Right renal pelvis (tissue), 4 donors: Measurements from ENCODE around the gene ZNF556. TPM values are rescaled to one million over a fixed set of nuclear protein-coding genes. Genes with fewer than 3 reads are reported as not detected.
"Not testable (repeated sequence)": the region's sequence is repeated elsewhere in the genome, so short reads cannot be mapped to it uniquely, and the experiment has no call there.

Source experiments
- DNase-seq, 4 donors: peaks; one replicate each; pipeline ENCODE4 v3.0.0-alpha.2; 2013; ENCODE audit warnings: low read depth in 4 of 4, low spot score in 3 of 4, missing footprints in 1 of 4
- polyA plus RNA-seq, 4 donors: library from polyadenylated mRNA; unstranded; fragments of 120-200 nt; gene quantifications; one replicate each; pipeline ENCODE4 v1.2.1, GENCODE V29; 2013; ENCODE audit not compliant: insufficient read length in 4 of 4

Gene ZNF556
- polyA plus RNA-seq, 4 donors, result 0.82 to 1.4 (median 0.94) TPM

DNA sequence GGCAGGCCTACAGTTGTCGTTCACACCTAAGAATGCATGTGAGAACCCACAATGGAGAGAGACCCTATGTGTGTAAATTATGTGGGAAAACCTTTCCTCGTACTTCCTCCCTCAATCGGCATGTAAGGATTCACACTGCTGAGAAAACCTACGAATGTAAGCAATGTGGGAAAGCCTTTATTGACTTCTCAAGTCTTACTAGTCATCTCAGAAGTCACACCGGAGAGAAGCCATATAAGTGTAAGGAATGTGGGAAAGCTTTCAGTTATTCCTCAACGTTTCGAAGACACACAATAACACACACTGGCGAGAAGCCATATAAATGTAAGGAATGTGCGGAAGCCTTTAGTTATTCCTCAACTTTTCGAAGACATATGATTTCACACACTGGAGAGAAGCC, 14.5 kb upstream of the ZNF556 start:
- DNase-seq, result no peak

DNA sequence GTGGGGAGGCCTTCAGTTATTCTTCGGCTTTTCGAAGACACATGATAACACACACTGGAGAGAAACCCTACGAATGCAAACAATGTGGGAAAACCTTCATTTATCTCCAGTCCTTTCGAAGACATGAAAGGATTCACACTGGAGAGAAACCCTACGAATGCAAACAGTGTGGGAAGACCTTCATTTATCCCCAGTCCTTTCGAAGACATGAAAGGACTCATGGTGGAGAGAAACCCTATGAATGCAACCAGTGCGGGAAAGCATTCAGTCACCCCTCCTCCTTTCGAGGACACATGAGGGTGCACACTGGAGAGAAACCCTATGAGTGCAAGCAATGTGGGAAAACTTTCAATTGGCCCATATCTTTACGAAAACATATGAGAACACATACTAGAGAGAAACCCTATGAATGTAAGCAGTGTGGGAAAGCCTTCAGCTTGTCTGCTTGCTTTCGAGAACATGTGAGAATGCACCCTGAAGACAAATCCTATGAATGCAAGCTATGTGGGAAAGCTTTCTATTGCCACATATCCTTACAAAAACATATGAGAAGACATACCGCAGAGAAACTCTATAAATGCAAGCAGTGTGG, 14.0 kb upstream of the ZNF556 start:
- DNase-seq, result no peak

- no peak for DNase-seq
Observed at GRCh38 chr19:2854849-2855248, 12.3 kb upstream of the ZNF556 start.

GRCh38 chr19:2856457-2857050, 10.6 kb upstream of the ZNF556 start:
- DNase-seq, result no peak

- no peak for DNase-seq
Observed at GRCh38 chr19:2858864-2859263, 8.3 kb upstream of the ZNF556 start.

DNA sequence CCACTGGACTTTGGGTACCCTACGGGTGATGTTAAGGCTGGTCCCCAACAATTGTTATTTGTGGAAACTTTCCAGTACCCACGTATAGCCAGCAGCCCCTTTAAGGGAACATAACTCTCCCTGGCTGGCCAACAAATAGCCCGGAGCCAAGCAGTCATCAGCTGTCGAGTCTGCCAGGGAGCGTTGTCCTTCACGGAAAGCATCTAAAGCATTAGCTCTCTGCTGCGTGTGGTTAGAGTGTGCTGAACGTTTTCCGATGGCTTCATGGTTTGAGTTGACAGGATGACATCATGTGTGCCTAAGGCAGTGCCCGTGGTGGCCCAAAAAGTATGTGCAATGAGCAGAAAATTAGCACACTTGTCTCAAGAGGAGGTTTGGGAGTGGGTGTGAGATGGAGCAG, 3.3 kb upstream of the ZNF556 start:
- no peak for DNase-seq

GRCh38 chr19:2865334-2866100, 1.6 kb upstream of the ZNF556 start:
- DNase-seq, result no peak

- no peak for DNase-seq
Observed at GRCh38 chr19:2866495-2867024, 575 bp upstream of the ZNF556 start.

GRCh38 chr19:2869618-2870017, 2.5 kb downstream of the ZNF556 start:
- DNase-seq, result no peak

DNA sequence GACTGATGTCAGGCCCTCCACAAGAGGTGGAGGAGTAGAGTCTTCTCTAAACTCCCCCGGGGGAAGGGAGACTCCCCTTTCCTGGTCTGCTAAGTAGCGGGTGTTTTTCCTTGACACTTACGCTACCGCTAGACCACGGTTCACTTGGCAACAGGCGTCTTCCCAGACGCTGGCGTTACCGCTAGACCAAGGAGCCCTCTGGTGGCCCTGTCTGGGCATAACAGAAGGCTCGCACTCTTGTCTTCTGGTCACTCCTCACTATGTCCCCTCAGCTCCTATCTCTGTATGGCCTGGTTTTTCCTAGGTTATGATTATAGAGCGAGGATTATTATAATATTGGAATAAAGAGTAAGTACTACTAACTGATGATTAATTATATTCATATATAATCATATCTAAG, 5.0 kb downstream of the ZNF556 start:
- not testable (repeated sequence) for DNase-seq

GRCh38 chr19:2877398-2878331, 10.5 kb downstream of the ZNF556 start:
- no peak for DNase-seq

DNA sequence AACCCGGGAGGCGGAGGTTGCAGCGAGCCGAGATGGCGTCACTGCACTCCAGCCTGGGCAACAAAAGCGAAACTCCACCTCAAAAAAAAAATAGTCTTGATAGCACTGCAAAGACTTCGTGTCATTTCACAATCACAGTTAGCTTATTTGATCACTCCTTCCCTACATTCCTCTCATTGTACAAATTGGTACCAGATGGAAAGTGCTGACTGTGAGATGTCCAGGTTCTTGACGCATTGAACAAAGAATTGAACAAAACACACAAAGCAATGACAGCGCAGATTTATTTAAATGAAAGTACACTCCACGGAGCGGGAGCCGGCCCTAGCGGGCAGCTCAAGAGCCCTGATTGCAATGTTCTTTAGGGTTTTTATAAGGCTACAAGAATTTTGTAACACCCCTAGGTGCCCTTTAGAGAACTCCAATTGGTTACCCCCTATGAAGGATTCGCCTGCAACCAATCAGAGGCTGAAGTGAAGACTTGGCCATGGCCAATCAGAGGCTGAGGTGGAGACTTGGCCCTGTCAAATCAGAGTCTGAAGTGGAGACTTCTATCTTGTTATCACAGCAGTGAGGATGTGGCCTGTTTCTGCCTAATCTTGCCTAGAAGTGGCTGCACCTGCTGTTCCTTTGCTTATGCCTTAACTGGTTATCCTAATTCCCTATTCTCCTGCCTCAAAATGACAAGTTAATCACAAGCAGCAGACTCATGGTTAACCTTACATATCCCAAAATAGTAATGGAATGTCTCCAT, 16.7 kb downstream of the ZNF556 start:
- no peak for DNase-seq

DNA sequence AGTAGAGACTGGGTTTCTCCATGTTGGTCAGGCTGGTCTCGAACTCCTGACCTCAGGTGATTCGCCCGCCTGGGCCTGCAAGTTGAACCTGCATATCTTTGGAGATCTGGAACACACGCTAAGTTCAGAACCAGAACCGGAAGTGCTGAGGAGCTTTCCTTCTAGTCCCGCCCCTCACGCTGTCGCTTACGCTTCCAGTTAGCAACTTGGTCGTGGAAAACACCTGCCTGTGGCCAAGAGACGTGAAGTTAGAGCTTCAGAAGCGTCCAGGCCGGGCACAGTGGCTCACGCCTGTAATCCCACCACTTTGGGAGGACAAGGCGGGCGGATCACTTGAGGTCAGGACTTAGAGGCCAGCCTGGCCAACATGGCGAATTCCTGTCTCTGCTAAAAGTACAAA, 18.6 kb downstream of the ZNF556 start:
- no peak for DNase-seq

GRCh38 chr19:2887391-2887914, 20.3 kb downstream of the ZNF556 start:
- DNase-seq, result peak; percentile 48 to 67 (median 56)

GRCh38 chr19:2888731-2889224, 21.6 kb downstream of the ZNF556 start:
- DNase-seq, result no peak

GRCh38 chr19:2890531-2890930, 23.4 kb downstream of the ZNF556 start:
- not testable (repeated sequence) for DNase-seq

DNA sequence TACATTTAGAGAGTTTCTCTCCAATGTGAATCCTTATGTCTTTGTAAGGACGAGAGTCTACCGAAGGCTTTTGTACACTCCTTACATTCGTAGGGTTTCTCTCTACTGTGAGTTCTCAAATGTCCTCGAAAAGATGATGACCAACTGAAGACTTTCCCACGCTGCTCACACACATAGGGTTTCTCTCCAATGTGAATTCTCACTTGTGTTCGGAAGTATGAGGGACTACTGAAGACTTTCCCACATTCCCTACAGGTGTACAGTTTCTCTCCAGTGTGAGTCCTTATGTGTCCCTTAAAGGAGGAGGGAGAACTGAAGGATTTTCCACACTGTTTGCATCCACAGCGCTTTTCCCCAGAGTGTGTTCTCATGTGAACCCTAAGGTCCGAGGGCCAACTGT, 29.6 kb downstream of the ZNF556 start:
- no peak for DNase-seq

DNA sequence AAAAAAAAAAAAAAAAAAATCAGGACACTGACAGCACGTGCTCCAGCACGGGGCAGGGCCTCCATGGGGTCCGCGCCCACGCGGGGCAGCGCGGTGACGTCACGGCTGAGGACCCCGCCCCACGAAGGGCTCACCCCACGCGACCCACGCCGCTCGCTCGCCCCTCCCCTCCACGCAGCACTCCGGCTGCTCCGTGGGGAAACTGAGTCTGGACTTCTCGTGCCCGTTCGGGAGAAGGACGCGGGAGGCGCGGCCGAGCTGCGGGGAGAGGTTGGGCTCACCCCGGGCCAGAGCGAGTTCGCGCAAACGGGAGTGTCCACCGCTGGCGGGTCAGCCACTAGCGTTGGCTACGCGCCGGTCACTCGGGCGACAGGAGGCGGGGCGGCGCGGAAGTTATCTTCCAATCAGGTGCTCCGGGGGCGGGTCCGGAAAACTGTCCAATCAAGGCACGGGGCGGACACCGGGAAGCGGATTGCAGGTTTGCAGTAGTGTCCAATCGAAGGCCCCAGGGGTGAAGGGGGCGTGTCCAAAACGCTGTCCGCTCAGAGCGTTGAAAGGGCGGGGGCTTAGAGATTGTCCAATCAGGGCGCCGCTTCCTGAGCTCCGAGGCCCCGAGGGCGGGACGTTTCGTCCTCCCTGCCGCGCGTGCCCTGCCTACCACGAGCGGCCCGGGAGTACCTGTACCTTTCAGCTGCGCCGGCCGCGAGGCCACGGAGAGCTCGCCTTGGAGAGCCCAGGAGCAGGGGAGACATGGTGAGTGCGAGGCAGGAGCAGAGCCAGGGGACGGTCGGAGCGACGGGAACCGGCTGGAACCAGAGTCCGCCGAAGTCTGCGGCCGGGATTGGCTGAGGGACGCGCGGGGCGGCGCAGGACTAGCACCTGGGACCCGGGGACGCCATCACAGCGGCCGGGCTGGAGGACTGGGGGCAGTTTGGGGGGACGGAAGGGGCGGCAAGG, 33.4 kb downstream of the ZNF556 start, which contains the start of gene ZNF57:
Gene ZNF57 (plus strand): TSS at position 633 of the 957 bp plus-strand sequence. CDS start 118 bp downstream, at position 751.
- peak; percentile 96 to 98 (median 96) for DNase-seq
